GM18873 (cell line): ENCODE measurements around the gene RASSF7.

Source experiments
- ATAC-seq: cut with Tn5 transposase; IDR thresholded peaks from one replicate; pipeline ENCODE4 v1.9.1; 2021; ENCODE audit warnings: mild to moderate bottlenecking, moderate library complexity, moderate number of reproducible peaks; ENCODE audit not compliant: unreplicated experiment, low FRiP score

RASSF7 gene

DNA sequence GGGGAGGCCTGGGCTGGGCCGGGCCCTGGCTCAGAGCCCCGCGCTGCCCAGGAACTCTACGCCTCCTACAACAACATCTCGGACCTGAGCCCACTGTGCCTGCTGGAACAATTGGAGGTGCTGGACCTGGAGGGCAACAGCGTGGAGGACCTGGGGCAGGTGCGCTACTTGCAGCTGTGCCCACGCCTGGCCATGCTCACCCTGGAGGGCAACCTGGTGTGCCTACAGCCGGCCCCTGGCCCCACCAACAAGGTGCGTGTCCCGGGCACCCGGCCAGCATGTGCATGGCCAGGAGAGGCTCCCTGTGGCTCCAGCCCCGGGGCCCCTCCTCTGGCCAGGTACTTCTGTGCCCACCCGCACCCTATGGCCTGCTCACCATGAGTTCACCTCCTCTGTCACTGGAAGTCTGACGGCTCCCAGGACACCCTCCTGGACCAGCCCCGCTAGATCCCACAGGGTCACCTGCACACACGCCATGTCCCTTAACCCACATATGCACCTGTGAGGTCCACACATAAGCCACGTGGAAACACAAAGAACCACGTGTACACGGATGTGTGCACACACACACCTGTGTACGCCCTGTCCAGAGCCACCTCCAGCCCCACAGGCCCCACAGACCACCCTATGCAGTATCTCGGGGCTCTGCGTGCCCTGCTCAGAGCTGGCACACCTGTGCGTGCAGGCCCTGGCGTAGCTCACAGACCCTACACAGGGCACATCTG lies 10.6 kb upstream of the RASSF7 start:
- ATAC-seq: no peak

DNA sequence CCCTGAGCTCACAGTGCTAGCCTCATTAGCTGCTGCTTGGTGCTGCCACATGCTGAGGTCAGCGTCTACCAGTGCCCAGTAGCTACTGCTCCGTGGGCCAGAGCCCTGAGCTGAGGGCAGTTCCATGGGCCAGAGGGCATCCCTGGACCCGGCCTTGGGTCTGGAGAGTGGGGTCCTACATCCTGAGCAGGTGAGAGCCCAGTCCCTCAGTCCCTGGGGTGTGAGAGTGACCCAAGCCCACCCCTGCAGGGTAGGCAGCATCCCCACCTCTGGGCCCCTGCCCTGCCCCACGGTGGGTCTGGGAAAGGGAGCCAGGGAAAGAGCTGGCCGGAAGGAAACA lies 10.1 kb upstream of the RASSF7 start:
- ATAC-seq: no peak

DNA sequence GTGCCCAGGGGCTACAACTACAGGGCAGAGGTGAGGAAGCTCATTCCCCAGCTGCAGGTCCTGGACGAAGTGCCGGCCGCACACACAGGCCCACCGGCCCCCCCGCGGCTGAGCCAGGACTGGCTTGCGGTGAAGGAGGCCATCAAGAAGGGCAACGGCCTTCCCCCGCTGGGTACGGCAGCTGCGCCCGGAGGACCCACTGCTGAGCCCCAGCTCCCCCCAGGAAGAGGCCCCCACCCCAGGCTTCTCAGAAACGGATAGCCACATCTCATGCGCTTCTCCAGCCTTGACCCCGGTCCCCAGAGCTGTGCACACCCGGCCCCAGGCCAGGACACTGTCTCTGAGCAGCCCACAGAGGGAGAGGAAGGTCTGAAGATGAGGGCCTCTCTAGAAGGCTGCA lies 9.6 kb upstream of the RASSF7 start:
- ATAC-seq: no peak

DNA sequence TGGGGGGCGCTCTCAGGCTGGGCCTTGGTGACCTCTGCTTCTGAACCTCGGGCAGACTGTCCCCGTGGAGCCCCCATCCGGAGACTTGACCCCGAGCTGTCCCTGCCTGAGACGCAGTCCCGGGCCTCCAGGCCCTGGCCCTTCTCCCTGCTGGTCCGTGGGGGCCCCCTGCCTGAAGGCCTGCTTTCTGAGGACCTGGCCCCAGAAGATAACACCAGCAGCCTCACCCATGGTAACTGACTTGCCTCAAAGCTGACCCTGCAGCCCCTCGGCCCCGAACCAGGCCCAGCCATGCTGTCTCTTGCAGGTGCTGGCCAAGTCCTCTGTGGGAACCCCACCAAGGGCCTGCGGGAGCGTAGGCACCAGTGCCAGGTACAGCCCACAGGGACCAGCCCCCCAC lies 9.2 kb upstream of the RASSF7 start:
- no peak for ATAC-seq

DNA sequence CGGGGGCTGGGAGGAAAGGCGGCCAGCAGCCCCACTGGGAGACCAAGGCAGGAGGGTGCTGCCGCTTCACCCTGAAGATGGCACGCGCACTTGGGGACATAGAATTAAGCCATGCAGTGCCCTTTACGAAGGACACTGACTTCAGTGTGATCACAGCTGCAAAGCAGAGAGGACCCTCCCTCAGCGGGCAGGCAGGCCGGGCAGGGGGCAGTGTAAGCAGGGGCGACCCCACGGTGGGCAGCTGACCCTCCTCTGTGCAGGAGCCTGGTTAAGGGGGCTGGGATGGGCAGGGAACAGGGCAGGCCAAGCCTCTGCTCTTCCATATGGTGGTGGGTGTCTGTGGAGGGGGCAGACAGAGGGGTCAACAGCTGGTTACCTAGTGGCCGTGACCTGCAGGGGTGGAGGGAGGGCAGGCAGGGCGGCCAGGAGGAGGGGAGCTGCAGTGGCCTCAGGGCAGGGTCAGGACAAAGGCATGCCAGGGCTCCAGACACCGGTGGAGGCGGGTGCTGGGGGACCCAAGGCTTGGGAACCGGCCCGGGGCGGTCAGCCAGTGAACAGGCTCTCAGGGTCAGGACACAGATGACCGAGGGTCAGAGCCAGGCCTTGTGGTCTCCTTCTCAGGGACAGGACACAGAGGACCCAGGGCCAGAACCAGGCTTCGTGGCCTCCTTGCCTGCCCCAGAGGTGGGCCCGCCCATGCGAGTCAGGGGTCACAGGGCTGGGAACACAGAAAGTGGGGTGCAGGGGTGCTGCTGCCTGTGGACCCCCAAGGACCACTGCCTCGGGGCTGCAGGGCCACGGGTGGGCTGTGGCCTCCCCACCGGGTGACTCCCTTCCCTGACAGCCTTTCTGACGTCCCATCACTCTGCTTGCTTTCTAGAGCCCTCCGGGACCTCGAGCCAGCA lies 7.4 kb upstream of the RASSF7 start:
- ATAC-seq: no peak

DNA sequence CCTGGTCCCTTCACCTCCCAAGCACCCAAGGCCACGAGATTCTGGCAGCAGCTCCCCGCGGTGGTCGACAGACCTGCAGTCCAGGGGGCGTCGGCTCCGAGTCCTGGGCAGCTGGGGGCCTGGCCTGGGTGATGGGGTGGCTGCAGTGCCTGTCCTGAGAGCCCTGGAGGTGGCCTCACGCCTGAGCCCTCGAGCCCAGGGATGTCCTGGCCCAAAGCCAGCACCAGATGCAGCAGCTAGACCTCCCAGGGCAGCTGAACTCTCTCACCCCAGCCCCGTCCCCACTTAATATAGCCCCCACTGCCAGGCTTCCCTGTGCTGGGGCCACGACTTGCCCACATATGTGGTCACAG lies 6.8 kb upstream of the RASSF7 start:
- no peak for ATAC-seq

DNA sequence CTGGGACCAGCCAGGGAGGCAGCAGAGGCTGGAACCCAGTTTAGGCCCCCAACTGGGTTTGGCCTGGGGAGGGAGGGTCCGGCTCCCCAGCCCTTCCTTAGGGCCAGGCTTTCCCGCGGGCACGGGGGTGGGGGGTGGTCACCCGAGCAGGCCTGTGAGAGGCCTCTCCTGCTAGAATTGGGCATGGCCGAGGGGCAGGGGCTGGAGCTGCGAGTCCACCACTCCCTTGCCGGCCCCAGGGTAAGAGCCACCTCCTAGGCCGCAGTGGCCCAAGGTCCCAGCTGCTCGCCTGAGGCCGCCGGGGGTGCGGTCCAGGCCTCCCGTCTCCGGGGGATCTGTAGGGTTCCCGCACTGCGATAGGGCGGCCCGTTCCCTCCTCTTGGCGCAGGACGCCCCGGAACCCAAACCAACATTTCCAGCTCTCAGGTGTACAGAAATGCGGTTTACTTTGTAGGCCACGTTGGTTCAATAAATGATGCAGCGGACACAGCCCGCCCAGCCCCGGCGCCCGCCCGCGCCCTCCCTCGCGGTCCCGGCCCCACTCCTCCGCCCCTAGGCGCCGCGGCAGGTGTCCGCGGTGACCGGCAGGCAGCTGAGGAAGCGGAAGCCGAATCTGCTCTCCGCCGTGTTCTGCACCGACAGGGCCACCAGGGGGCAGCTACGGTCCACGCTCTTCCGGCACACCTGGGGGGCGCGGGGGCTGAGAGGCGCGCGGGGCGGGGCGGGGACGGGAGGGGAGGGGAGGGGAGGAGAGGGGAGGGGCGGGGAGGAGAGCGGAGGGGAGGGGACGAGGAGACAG lies 6.1 kb upstream of the RASSF7 start:
- no peak for ATAC-seq

DNA sequence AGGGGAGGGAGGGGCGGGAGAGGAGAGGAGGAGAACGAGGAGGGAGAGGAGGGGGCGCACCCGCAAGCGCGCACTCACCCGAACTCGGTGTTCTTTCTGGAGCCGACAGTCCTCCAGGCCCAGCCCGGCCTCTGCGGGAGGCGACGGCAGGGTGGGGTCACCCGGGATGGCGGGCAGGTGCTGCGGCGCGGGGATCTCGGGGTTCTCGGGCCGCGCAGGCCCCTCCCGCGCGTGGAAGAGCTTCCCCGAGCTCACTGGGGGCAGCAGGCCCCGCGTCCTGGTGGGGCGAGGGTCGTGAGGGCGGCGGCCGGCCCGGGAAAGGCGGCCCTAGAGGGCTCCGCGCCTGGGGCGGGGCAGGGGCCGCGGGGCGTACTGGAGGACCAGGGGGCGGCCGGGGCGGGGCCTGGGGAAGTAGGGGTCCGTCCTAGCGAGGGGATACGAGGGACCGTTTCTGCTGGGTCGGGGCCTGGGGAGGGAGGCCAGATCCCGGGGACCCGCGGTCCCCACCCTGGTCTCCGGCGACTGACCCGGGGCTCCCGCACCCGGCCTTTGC lies 5.5 kb upstream of the RASSF7 start:
- ATAC-seq: no peak

DNA sequence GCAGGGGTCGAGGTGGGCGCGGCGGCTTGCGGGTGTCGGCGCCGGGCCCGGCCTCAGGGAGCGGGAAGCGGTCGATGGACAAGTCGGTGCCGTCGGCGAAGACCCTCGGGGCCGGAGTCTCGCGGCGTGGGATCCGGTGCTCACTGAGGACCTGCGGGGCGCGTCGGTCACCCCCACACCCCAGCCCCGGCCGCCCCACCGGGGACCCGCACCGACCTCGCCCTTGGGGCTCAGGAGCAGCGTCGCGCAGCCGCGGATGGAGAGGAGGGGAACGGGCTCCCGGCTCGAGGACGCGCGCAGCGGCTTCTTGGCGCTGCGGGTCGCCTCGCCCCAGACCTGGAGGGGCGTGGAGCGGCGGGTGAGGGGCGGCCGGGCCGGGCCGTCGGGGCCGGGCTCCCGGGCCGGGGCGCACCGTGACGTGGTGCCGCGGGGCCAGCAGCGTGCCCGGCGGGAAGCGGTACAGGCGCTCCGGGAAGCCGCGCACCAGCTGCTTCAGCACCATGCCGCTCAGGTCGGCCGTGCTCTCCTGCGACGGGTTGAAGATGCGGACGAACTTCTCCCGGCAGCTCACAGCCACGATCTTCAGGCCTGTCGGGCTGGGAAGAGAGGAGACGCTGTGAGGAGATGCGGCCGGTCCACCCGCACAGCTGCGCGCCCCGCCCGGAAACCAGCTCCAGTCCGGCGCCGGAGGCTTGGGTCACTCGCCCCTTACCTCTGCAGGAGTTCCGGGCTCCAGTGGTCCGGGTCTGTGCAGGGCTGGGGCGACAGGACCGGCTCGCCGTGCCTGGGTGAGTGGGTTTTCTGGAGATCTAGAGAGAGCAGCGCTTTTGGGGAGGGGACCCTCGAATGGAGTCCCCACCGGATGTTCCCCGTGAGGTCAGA lies 4.7 kb upstream of the RASSF7 start:
- ATAC-seq: no peak

DNA sequence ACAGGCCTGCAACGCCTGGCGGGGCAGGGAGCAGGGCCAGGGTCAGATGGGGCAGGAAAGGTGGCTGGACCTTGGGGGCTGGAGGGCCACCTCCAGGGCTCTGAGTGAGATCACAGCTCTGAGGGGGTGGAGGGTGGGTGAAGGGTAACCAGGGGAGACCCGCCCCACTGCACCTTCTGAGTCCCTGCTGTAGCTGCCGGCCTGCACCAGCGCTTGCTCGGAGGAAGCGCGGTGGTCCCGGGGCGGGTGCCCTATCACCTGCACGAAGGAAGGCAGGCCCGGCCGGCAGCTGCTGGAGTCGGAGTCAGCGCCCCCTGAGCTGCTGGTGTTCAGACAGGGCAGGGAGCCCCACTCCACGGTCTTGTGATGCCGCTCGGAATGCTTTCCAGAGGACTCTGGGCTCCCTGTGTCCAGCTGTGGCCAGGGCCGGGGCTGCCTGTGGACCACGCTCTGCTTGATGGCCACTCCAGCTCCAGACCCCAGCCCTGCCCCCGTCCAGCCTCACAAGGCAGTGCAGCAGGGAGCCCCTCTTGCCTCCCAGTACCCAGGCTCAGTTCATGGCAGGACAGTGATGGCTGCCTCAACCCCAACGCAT lies 4.0 kb upstream of the RASSF7 start:
- ATAC-seq: no peak

DNA sequence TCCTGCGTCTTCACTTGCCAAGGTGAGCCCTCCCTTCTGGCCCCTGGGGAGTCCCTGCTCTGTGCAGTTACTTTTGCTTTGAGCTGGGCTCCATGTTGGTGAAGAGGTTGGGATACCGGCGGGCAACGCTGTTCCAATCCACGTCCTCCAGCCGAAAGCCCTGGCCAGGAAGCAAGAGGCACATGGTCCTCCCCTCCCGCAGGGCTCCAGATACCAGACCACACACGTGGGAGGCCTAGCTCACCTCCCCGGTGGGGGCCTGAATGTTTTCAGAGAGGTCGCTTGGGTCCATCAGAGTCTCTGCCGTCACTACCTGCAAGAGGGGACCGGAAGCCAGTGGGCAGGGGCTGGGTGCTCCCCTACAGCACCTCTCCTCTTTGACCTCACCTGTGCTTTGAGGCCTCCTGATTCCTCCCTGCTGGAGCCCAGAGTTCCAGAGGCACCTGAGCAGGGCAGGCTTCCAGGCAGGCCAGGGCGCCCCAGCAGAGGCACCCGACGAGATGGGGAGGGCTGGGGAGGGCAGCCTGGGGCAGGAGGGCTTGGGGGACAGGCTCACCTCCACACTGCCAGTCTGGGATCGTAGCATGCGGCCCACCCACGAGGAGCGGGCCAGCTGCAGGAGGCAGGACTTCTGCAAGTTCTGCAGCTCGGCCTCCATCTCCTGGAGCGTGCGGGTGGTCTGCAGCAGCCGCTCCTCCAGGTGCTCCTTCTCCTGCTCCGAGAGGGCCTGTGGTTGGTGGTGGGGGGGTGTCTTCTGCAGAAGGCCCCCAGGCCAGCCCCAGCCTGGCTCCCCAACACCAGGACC lies 3.2 kb upstream of the RASSF7 start:
- no peak for ATAC-seq

DNA sequence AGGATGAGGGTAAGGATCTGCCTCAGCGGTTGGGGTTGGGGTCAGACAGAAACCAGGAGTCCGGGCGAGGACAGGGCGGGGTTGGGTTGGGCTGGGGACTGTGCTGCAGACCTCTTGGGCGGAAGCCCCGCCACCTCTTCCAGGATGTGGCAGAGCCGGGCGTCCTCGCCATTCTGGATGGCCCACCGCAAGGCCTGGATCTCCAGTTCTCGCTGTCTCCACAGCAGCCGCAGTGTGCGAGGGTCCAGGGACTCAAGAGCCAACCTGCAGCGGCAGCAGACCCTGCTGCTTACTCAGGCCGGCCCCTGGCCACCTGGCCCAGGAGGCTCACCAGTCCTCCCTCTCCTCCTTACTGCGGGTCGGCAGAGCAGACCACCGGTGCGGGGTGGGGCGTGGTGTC lies 2.3 kb upstream of the RASSF7 start:
- ATAC-seq: no peak

DNA sequence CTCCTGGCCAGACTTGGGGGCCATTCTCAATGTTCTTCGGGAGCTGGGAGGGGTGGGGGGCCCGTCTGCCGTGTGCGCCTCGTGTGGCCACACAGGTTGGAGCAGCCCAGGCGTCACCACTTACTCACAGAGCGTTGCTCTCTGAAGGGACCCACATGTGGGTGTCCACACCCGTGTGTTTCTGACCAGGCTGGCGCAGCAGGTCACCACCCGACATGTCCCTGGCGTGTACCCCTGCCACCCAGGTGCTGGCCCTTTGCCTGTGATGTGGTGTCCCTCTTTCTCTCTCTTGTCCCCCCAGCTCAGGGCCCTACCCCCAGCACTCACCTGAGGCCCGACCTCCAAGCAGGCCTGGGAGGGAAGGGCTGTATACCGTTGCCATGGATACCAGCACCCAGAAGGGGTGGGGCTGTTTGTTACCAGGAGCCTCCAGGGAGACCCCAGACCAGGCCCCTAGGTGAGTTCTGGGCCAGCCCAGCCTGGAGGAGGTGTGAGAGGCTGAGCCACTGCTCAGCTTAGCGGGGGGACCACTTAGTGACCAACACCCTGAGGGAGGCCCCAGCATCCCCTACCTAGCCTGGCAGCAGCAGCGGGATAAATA lies 1.6 kb upstream of the RASSF7 start:
- ATAC-seq: no peak

DNA sequence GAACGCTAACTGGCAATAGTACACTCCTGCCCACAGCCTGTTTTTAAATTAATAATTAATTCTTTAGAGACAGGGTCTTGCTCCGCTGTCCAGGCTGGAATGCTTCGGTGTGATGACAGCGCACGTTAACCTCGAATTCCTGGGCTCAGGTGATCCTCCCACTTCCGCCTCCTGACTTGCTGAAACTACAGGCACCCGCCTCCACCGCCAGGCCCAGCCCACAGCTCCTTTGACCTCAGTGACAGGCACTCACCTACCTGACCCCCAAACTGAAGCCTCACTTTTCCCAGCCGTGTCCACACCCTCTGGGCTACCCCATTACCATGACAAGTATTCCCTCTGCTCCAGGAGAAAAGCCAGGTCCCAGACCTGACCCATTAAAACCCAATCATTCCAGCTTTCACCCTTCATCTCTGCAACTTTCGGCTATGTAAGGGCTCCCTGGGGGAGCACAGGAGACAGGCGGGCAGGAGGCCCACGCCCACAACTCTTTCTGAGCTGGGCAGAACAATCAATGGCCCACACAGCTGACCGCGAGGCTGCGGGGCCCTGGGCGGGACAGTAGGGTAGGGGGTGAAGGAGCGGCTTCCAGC lies 962 bp upstream of the RASSF7 start:
- no peak for ATAC-seq

DNA sequence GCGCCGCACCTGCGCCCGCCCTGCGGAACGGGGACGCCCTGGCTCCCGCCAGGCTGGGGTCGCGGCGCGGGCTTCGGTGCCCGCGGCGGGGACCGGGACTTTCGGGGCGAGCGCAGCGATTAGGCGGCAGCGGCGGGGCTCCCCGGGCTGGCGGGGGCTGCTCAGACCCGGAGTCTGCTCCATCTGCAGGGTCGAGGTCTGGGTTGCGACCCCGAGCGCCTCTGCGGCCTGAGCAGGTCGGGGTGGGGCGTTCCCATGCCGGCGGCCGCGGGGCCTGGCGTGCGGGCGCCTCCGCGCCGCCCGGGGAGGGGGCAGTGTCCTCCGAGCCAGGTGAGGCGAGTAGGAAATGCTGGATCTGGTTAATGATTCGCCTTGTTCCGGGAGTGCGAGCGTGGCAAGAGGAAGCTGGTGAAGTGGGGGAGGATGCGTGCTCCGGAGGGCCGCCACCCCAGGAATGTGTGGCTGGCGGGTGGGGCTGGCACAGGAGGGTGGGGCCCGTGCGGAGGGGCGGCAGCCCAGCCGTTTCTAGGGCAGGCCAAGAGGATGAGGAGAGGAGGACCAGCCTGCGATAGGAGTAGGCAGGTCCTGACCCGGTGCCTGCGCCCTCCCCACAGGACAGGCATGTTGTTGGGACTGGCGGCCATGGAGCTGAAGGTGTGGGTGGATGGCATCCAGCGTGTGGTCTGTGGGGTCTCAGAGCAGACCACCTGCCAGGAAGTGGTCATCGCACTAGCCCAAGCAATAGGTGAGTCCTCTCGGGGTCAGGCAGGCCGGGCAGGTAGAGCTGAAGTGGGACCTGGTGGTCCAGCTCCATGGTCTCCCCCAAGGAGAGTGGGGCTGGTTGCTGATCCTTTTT lies 606 bp downstream of the RASSF7 start:
- ATAC-seq: no peak

DNA sequence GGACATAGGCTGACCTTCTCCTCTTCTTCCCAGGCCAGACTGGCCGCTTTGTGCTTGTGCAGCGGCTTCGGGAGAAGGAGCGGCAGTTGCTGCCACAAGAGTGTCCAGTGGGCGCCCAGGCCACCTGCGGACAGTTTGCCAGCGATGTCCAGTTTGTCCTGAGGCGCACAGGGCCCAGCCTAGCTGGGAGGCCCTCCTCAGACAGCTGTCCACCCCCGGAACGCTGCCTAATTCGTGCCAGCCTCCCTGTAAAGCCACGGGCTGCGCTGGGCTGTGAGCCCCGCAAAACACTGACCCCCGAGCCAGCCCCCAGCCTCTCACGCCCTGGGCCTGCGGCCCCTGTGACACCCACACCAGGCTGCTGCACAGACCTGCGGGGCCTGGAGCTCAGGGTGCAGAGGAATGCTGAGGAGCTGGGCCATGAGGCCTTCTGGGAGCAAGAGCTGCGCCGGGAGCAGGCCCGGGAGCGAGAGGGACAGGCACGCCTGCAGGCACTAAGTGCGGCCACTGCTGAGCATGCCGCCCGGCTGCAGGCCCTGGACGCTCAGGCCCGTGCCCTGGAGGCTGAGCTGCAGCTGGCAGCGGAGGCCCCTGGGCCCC lies 1.4 kb downstream of the RASSF7 start:
- no peak for ATAC-seq
